Activated CD4-positive, alpha-beta T cell treated with anti-CD3 and anti-CD28 coated beads, Interleukin-2, amount 50 U/mL, for 16 hours (primary cell): Measurements from ENCODE around the gene LAMP1.
"Not testable (repeated sequence)": the region's sequence is repeated elsewhere in the genome, so short reads cannot be mapped to it uniquely, and the experiment has no call there.

Experiments used
- DNase-seq: peaks from one replicate; pipeline ENCODE4 v3.0.0-alpha.2; 2020

LAMP1 gene

GRCh38 chr13:113328851-113329250, 31.8 kb downstream of the LAMP1 start:
- no peak for DNase-seq

- DNase-seq = no peak
Observed at GRCh38 chr13:113329656-113330312, 32.7 kb downstream of the LAMP1 start.

GRCh38 chr13:113332615-113333014, 35.6 kb downstream of the LAMP1 start:
- no peak for DNase-seq

- DNase-seq = no peak
Observed at GRCh38 chr13:113333076-113333475, 36.0 kb downstream of the LAMP1 start.

- no peak for DNase-seq
Observed at GRCh38 chr13:113337556-113337955, 40.5 kb downstream of the LAMP1 start.

GRCh38 chr13:113337976-113338375, 40.9 kb downstream of the LAMP1 start:
- DNase-seq = no peak

- no peak for DNase-seq
Observed at GRCh38 chr13:113338451-113338850, 41.4 kb downstream of the LAMP1 start.

- DNase-seq = no peak
Observed at GRCh38 chr13:113342820-113343691, 46.0 kb downstream of the LAMP1 start.

GRCh38 chr13:113343692-113343968, 46.6 kb downstream of the LAMP1 start:
- no peak for DNase-seq

GRCh38 chr13:113345486-113345885, 48.4 kb downstream of the LAMP1 start:
- DNase-seq = no peak

GRCh38 chr13:113347736-113348225, 50.7 kb downstream of the LAMP1 start:
- not testable (repeated sequence) for DNase-seq

GRCh38 chr13:113348591-113348990, 51.6 kb downstream of the LAMP1 start:
- no peak for DNase-seq

GRCh38 chr13:113349050-113349449, 52.0 kb downstream of the LAMP1 start:
- DNase-seq = no peak

- DNase-seq = no peak
Observed at GRCh38 chr13:113349491-113349890, 52.5 kb downstream of the LAMP1 start.

- DNase-seq = no peak
Observed at GRCh38 chr13:113350065-113350937, 53.3 kb downstream of the LAMP1 start.

GRCh38 chr13:113350938-113351335, 53.9 kb downstream of the LAMP1 start:
- DNase-seq = no peak

- no peak for DNase-seq
Observed at GRCh38 chr13:113351514-113352026, 54.5 kb downstream of the LAMP1 start.

GRCh38 chr13:113353254-113353653, 56.2 kb downstream of the LAMP1 start:
- DNase-seq = no peak

- no peak for DNase-seq
Observed at GRCh38 chr13:113354831-113355610, 58.0 kb downstream of the LAMP1 start.

GRCh38 chr13:113355621-113356020, 58.6 kb downstream of the LAMP1 start:
- DNase-seq = no peak

GRCh38 chr13:113356596-113356995, 59.6 kb downstream of the LAMP1 start:
- no peak for DNase-seq

- no peak for DNase-seq
Observed at GRCh38 chr13:113357529-113357928, 60.5 kb downstream of the LAMP1 start.
